Progenitor cell of endocrine pancreas (in vitro differentiated cells): ENCODE measurements around the gene BRICD5. TPM values are rescaled to one million over a fixed set of nuclear protein-coding genes. Genes with fewer than 3 reads are reported as not detected.

ENCODE experiments used
- DNase-seq: peaks from one replicate; pipeline ENCODE4 v3.0.0; 2021; ENCODE audit warnings: low spot score; ENCODE audit not compliant: unreplicated experiment
- H3K27ac Mint-ChIP-seq: 2 replicates; pipeline ENCODE4 v1.8.0; 2021; ENCODE audit warnings: mild to moderate bottlenecking, moderate library complexity, mixed read lengths
- H3K27me3 Mint-ChIP-seq: 2 replicates; pipeline ENCODE4 v1.8.0; 2021; ENCODE audit warnings: mixed read lengths
- H3K36me3 Mint-ChIP-seq: 2 replicates; pipeline ENCODE4 v1.8.0; 2022; ENCODE audit warnings: mixed read lengths; ENCODE audit not compliant: insufficient read depth
- H3K4me1 Mint-ChIP-seq: 2 replicates; pipeline ENCODE4 v1.8.0; 2021; ENCODE audit warnings: low read depth, mixed read lengths
- H3K4me3 Mint-ChIP-seq: 2 replicates; pipeline ENCODE4 v1.8.0; 2021; ENCODE audit warnings: low read depth, mild to moderate bottlenecking, moderate library complexity, mixed read lengths
- H3K9me3 Mint-ChIP-seq: 2 replicates; pipeline ENCODE4 v1.8.0; 2021; ENCODE audit warnings: low read depth, mixed read lengths
- total RNA-seq: library from RNA; stranded (reverse); gene quantifications from 2 replicates; pipeline ENCODE4 v1.2.1, GENCODE V29; 2021
- TF ChIP-seq, protein P1 (sequence below): fragments of 200-600 bp; sonication (generic); IDR thresholded peaks from one replicate; pipeline ENCODE4 v1.5.0; 2021; ENCODE audit warnings: antibody characterized with exemption, mild to moderate bottlenecking; ENCODE audit not compliant: unreplicated experiment

BRICD5 gene
- total RNA-seq, 1 donor from 2014 or later: 24.6 TPM

DNA sequence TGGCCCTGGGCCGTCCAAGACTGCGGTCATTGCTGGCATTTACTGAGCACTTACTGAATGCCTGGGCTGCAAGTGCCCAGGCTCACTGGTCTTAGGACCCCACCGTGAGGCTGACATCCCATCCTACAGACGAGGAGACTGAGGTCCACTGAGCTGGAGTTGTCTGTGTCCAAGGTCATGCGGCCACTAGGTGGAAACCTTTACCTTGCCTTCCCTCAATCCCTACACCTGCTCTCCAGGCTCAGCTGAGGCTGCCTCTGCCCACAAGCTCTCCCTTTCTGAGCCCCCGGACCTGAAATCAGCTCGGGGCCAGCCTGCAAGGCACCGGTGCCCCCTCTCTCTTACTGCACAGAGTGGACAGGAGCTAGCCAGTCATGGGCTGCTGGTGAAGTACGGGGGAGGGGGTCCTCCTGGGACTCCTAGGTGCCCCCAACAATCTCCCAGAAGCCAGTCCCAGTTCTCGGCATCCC lies 15.8 kb downstream of the BRICD5 start:
- H3K4me1 Mint-ChIP-seq: peaks cover 3% of the 10 kb centered on the region
- no peaks in the 10 kb centered on the region for H3K36me3 Mint-ChIP-seq
- peak overlapping the region; percentile 62 for H3K4me3 Mint-ChIP-seq
- TF ChIP-seq, protein P1, sequence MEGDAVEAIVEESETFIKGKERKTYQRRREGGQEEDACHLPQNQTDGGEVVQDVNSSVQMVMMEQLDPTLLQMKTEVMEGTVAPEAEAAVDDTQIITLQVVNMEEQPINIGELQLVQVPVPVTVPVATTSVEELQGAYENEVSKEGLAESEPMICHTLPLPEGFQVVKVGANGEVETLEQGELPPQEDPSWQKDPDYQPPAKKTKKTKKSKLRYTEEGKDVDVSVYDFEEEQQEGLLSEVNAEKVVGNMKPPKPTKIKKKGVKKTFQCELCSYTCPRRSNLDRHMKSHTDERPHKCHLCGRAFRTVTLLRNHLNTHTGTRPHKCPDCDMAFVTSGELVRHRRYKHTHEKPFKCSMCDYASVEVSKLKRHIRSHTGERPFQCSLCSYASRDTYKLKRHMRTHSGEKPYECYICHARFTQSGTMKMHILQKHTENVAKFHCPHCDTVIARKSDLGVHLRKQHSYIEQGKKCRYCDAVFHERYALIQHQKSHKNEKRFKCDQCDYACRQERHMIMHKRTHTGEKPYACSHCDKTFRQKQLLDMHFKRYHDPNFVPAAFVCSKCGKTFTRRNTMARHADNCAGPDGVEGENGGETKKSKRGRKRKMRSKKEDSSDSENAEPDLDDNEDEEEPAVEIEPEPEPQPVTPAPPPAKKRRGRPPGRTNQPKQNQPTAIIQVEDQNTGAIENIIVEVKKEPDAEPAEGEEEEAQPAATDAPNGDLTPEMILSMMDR: peak; percentile 62
- no peak for DNase-seq
- H3K9me3 Mint-ChIP-seq: no peaks in the 10 kb centered on the region
- H3K27me3 Mint-ChIP-seq: peaks cover 25% of the 10 kb centered on the region
- no peak overlapping the region for H3K27ac Mint-ChIP-seq

DNA sequence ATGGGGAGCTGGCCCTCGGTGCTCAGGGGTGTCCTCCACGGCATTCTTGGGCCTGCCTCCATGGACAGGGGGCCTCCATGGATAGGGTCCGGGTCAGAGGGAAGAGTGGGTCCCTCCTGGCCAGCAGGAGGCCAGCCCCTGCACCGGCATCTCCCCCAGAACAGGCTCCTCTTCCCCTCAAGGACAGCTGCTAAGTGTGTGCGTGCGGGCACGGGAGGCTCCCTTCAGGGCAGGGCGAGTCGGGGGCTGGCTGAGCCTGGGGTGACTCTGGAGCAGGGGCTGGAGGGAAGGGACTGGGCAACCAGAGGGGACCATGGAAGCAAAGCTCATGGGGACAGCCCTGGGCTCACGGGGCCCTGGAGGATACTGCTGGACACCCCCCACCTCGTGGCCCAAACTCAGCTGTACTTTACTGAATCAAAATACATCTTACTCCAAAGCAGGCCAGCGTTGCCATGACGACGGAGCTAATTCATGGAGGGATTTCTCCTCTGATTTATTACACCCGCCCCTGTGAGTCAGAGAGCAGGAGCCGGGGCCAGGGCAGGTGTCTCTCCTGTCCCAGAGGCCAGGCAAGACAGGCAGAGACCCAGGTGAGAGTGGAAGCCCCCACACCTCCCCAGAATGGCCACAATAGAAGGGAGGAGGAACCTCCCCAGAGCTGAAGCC lies 16.4 kb downstream of the BRICD5 start:
- no peak for DNase-seq
- TF ChIP-seq, protein P1: no peak
- H3K4me3 Mint-ChIP-seq: no peak overlapping the region
- peaks cover 3% of the 10 kb centered on the region for H3K4me1 Mint-ChIP-seq
- no peak overlapping the region for H3K27ac Mint-ChIP-seq
- no peaks in the 10 kb centered on the region for H3K36me3 Mint-ChIP-seq
- H3K27me3 Mint-ChIP-seq: peaks cover 24% of the 10 kb centered on the region
- no peaks in the 10 kb centered on the region for H3K9me3 Mint-ChIP-seq

DNA sequence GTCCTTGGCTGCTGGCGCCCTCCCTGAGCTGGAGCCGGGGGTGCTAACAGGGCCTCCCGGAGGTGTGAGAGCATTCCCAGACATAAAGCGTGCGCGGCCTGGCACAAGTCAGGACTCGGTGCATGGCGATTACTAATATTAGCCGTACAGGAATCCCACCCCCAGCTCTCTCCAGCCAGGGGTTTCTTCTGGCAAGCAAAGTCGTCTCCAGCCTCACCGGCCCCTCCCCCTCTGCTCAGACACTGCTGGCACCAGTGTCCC lies 19.3 kb downstream of the BRICD5 start:
- H3K27me3 Mint-ChIP-seq: peaks cover 4% of the 10 kb centered on the region
- TF ChIP-seq, protein P1: no peak
- H3K4me3 Mint-ChIP-seq: no peak overlapping the region
- H3K27ac Mint-ChIP-seq: no peak overlapping the region
- H3K4me1 Mint-ChIP-seq: peaks cover 3% of the 10 kb centered on the region
- no peaks in the 10 kb centered on the region for H3K36me3 Mint-ChIP-seq
- DNase-seq: no peak
- no peaks in the 10 kb centered on the region for H3K9me3 Mint-ChIP-seq

DNA sequence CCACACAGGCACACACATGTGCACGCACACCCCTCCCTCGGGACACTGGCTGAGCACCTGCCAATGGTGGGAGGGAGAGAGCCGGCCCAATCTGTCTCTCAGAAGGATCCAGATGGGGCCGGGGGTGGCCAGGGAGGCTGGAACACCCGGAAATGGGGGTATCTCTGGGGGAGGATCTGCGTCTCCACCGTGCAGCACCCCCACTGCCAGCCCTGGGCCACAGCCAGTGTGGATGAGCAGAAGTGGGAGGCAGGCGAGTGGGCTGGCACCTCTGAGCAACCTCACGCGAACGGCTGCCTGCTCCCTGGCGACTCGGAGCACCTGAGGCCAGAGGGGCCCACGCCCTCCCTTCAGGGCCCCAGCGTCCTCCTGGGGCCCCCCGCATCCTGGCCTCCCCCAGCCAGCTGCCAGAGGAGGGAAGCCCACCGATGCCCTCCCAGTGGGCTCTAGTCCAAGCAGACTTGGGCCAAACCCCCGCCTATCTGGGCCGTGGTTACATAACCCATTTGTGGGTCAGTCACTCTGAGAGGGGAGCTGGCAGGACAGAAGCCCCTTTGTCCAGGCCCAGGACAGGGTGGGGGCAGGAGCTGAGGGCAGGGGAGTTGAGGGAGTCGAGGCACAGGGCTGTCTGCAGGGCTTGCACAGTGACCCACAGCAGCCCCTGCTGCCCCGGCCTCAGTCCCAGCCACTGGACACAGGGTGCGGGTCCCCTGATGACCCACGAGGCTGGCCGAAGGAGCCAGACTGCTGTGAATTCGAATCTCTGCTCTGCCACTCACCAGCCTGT lies 19.8 kb downstream of the BRICD5 start:
- Mint-ChIP-seq H3K9me3 (no peaks in the 10 kb centered on the region), H3K4me3 (no peak overlapping the region), H3K4me1 (peaks cover 3% of the 10 kb centered on the region), H3K27ac (no peak overlapping the region), H3K36me3 (no peaks in the 10 kb centered on the region), H3K27me3 (peaks cover 4% of the 10 kb centered on the region)
- TF ChIP-seq, protein P1: no peak
- no peak for DNase-seq

DNA sequence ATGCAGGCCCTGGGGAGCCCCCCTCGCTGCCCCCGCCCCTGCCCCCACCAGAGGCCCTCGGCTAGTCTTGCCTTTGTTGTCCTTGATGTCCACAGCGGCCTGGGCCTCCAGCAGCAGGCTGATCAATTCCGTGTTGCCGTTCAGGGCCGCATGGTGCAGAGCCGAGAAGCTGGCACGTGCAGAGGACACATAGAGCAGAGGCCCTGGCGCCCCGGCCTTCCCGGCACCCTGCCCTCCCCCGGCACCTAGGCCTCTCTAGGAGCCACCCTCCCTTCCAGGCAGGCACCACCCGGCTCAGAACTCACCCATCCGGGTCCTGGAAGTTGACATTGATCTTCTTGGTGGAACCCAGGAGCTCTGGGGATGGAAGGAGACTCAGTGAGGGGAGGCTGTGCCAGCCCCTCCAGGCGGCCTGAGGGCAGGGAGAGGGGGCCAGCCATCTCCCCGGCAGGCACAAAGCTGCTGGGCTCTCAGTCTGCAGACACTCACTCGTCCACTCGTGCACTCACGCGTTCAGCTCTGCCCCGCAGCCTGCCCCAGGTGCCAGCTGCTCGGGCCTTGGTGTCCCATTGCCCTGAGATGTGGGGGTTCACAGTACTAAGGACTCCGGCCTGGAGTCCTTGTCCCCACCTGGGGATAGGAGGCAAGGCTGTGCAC lies 20.5 kb downstream of the BRICD5 start:
- H3K4me1 Mint-ChIP-seq: peaks cover 3% of the 10 kb centered on the region
- no peaks in the 10 kb centered on the region for H3K36me3 Mint-ChIP-seq
- DNase-seq: no peak
- H3K27ac Mint-ChIP-seq: no peak overlapping the region
- H3K9me3 Mint-ChIP-seq: no peaks in the 10 kb centered on the region
- TF ChIP-seq, protein P1: no peak
- no peak overlapping the region for H3K4me3 Mint-ChIP-seq
- peaks cover 4% of the 10 kb centered on the region for H3K27me3 Mint-ChIP-seq
